KMS-11 (cell line): ENCODE data around the gene NRSN1.
"Not testable (repeated sequence)": the region's sequence is repeated elsewhere in the genome, so short reads cannot be mapped to it uniquely, and the experiment has no call there.

Experiments
- H2AFZ ChIP-seq: fragments of 200-600 bp; sonication (generic); 2 replicates; pipeline ENCODE4 v1.6.1; 2016; ENCODE audit warnings: antibody characterized with exemption, mixed run types, low read depth
- H3K27ac ChIP-seq: fragments of 200-600 bp; sonication (generic); 2 replicates; pipeline ENCODE4 v1.6.1; 2016; ENCODE audit warnings: mild to moderate bottlenecking, mixed run types
- H3K27me3 ChIP-seq: fragments of 200-600 bp; sonication (generic); 2 replicates; pipeline ENCODE4 v1.6.1; 2017; ENCODE audit warnings: mild to moderate bottlenecking, low read depth, mixed run types, moderate library complexity; ENCODE audit not compliant: insufficient read depth
- H3K36me3 ChIP-seq: fragments of 200-600 bp; sonication (generic); 2 replicates; pipeline ENCODE4 v1.6.1; 2017; ENCODE audit warnings: mild to moderate bottlenecking, mixed run types; ENCODE audit not compliant: insufficient read depth
- H3K4me1 ChIP-seq: fragments of 200-600 bp; sonication (generic); 2 replicates; pipeline ENCODE4 v1.6.1; 2016; ENCODE audit warnings: mild to moderate bottlenecking, low read depth, mixed run types; ENCODE audit not compliant: poor library complexity, severe bottlenecking
- H3K4me2 ChIP-seq: fragments of 200-600 bp; sonication (generic); 2 replicates; pipeline ENCODE4 v1.7.0; 2016; ENCODE audit warnings: mild to moderate bottlenecking, mixed run types
- H3K4me3 ChIP-seq: fragments of 200-600 bp; sonication (generic); IDR thresholded peaks from 2 replicates; pipeline ENCODE4 v1.6.1; 2017; ENCODE audit warnings: low read depth, low read length, mixed read lengths; ENCODE audit not compliant: insufficient read depth
- H3K79me2 ChIP-seq: fragments of 200-600 bp; sonication (generic); 2 replicates; pipeline ENCODE4 v1.6.1; 2016; ENCODE audit warnings: low read depth, mixed run types; ENCODE audit not compliant: insufficient read depth
- H3K9ac ChIP-seq: fragments of 200-600 bp; sonication (generic); 2 replicates; pipeline ENCODE4 v1.6.1; 2016; ENCODE audit warnings: mild to moderate bottlenecking, mixed run types
- H4K20me1 ChIP-seq: fragments of 200-600 bp; sonication (generic); 2 replicates; pipeline ENCODE4 v1.6.1; 2016; ENCODE audit warnings: mild to moderate bottlenecking, mixed run types; ENCODE audit not compliant: insufficient read depth
- CTCF ChIP-seq: fragments of 200-600 bp; sonication (generic); conservative IDR thresholded peaks from 2 replicates; pipeline ENCODE4 v1.6.1; 2017; ENCODE audit warnings: low read depth, mild to moderate bottlenecking, antibody characterized with exemption, low read length, moderate library complexity, mixed read lengths

Gene NRSN1

DNA sequence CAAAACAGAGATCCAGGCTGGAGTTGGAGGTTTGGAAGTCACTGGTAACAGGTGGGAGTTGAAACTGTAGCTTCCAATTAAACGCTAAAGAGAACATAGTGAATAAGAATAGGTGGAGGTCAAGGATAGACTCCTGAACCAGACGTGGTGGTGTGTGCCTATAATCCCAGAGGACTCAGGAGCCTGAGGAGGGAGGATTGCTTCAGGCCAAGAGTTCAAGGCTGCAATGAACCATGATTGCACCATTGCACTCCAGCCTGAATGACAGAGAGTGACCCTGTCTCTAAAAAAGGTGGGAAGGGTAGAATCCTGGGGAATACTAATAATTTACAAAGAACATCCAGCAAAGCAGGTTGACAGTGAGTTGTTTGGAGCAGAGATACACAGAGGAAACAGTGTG, 13.6 kb downstream of the NRSN1 start:
- no peaks in the 10 kb centered on the region for H4K20me1 ChIP-seq
- no peak overlapping the region for H3K27ac ChIP-seq
- H3K79me2 ChIP-seq = no peaks in the 10 kb centered on the region
- H3K27me3 ChIP-seq = no peaks in the 10 kb centered on the region
- TF ChIP-seq CTCF = no peak
- no peak overlapping the region for H2AFZ ChIP-seq
- no peaks in the 10 kb centered on the region for H3K4me1 ChIP-seq
- no peak overlapping the region for H3K9ac ChIP-seq
- no peaks in the 10 kb centered on the region for H3K36me3 ChIP-seq
- no peak overlapping the region for H3K4me3 ChIP-seq
- H3K4me2 ChIP-seq = no peak overlapping the region

DNA sequence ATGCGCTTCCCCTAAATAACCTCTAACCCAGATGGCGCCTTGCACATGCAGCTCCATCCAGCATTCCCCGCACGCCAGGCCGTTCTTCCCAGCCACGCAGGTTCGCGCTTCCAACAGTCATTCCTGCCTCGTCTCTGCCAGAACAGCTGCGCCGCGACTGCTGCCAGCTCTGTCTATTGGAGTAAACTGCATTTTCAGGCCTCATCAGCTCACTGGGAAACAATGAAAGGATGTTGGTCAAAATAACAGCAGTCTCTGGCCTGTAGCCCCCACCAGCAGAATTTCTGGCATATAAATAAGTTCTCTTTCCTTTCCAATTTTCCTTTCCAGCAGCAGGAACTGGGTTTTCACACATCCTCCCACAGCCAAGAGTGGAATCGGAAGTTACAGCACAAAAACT, 14.6 kb downstream of the NRSN1 start:
- Histone ChIP-seq H2AFZ (no peak overlapping the region), H3K27ac (no peak overlapping the region), H4K20me1 (no peaks in the 10 kb centered on the region), H3K4me3 (no peak overlapping the region), H3K9ac (no peak overlapping the region), H3K36me3 (no peaks in the 10 kb centered on the region), H3K79me2 (no peaks in the 10 kb centered on the region), H3K27me3 (no peaks in the 10 kb centered on the region), H3K4me1 (no peaks in the 10 kb centered on the region), H3K4me2 (no peak overlapping the region)
- TF ChIP-seq CTCF = no peak

DNA sequence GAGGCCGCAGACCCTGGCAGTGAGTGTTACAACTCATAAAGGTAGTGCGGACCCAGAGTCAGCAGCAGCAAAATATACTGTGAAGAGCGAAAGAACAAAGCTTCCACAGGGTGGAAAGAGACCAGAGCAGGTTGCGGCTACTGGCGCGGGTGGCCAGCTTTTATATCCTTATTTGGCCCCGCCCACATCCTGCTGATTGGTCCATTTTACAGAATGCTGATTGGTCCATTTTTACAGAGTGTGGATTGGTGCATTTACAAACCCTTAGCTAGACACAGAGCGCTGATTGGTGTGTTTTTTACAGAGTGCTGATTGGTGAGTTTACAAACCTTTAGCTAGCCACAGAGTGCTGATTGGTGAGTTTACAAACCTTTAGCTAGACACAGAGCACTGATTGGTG, 16.7 kb downstream of the NRSN1 start:
- not testable (repeated sequence) for H3K27ac ChIP-seq, H3K79me2 ChIP-seq, H2AFZ ChIP-seq, H3K9ac ChIP-seq, H4K20me1 ChIP-seq, H3K4me2 ChIP-seq, H3K27me3 ChIP-seq, H3K36me3 ChIP-seq, H3K4me1 ChIP-seq, H3K4me3 ChIP-seq

- Histone ChIP-seq H2AFZ (no peak overlapping the region), H3K27me3 (no peaks in the 10 kb centered on the region), H3K4me3 (no peak overlapping the region), H3K79me2 (no peaks in the 10 kb centered on the region), H4K20me1 (no peaks in the 10 kb centered on the region), H3K4me1 (no peaks in the 10 kb centered on the region), H3K4me2 (no peak overlapping the region), H3K9ac (no peak overlapping the region), H3K36me3 (no peaks in the 10 kb centered on the region), H3K27ac (no peak overlapping the region)
- no peak for TF ChIP-seq CTCF
Measured at GRCh38 chr6:24145690-24146131, 19.7 kb downstream of the NRSN1 start.

GRCh38 chr6:24146871-24147270, 20.9 kb downstream of the NRSN1 start:
- no peaks in the 10 kb centered on the region for H3K79me2 ChIP-seq
- H3K9ac ChIP-seq = no peak overlapping the region
- no peaks in the 10 kb centered on the region for H4K20me1 ChIP-seq
- no peak overlapping the region for H3K27ac ChIP-seq
- no peak overlapping the region for H2AFZ ChIP-seq
- no peak for TF ChIP-seq CTCF
- H3K4me2 ChIP-seq = no peak overlapping the region
- H3K4me1 ChIP-seq = no peaks in the 10 kb centered on the region
- no peaks in the 10 kb centered on the region for H3K27me3 ChIP-seq
- no peak overlapping the region for H3K4me3 ChIP-seq
- no peaks in the 10 kb centered on the region for H3K36me3 ChIP-seq
